Pancreas (tissue), 10 donors: Measurements from ENCODE around the gene CLDND2. TPM values are rescaled to one million over a fixed set of nuclear protein-coding genes. Genes with fewer than 3 reads are reported as not detected.

Experiments
- ATAC-seq, 4 donors: fragments of 200-7000 bp; cut with Tn5 transposase; one replicate each; pipeline versions ENCODE4 v1.8.0 to v1.9.1; 2020; ENCODE audit warnings: mild to moderate bottlenecking in 4 of 4, moderate library complexity in 4 of 4
- DNase-seq, 6 donors: peaks; one replicate each; pipeline ENCODE4 v3.0.0-alpha.2; 2020
- FAIRE-seq: peaks from 2 replicates; lab custom pipeline; 2012; peaks lifted over from hg19 to GRCh38; lab: Jason Lieb, UNC
- H3K27ac ChIP-seq, 4 donors: fragments of 200-600 bp; sonication (generic); 1 replicate in 3 of 4; 2 replicates in 1 of 4; pipeline versions ENCODE4 v1.5.0 to v1.8.0; 2020
- H3K27me3 ChIP-seq, 4 donors: fragments of 200-600 bp; one replicate each; pipeline ENCODE4 v1.8.0; 2021
- H3K36me3 ChIP-seq, 3 donors: fragments of 200-600 bp; sonication (generic) in 1 of 3; one replicate each; pipeline versions ENCODE4 v1.5.0 to v1.8.0; 2020 to 2021
- H3K4me1 ChIP-seq, 3 donors: fragments of 200-600 bp; one replicate each; pipeline ENCODE4 v1.8.0; 2021
- H3K4me3 ChIP-seq, 4 donors: fragments of 200-600 bp; sonication (generic) in 2 of 4; one replicate each; pipeline versions ENCODE4 v1.5.0 to v1.8.0; 2020 to 2021
- H3K9me3 ChIP-seq, 4 donors: fragments of 200-600 bp; one replicate each; pipeline ENCODE4 v1.8.0; 2021
- CTCF ChIP-seq, 4 donors: fragments of 200-600 bp; sonication (generic) in 3 of 4; IDR thresholded peaks; one replicate each; pipeline versions ENCODE4 v1.5.0 to v1.8.0; 2021; ENCODE audit warnings: antibody characterized with exemption in 4 of 4
- WGBS, 2 donors: extraction: QIAGEN DNeasy Blood & Tissue Kit; methylation state at CpG; one replicate each; pipeline ENCODE4 v1.1.7; 2013; 5-methylcytosine and 5-hydroxymethylcytosine counted together
- intact Hi-C, 3 donors: fragments of 100-400 bp; cut with DNase I; formaldehyde crosslinking; loops; one replicate each; pipeline versions ENCODE4 v1.11.1 to v1.14.2; 2022
- polyA plus RNA-seq, 2 donors: library from polyadenylated mRNA; stranded (reverse); fragments of 200-250 nt; gene quantifications; one replicate each; pipeline ENCODE4 v1.2.3, GENCODE V29; 2013
- total RNA-seq, 6 donors: library from RNA; stranded (reverse); fragmentation: NEBNext Ultra II Directional in 4 of 6; extraction: Animal tissue kit (Norgen Biotek cat#: 25700) in 4 of 6; gene quantifications; one replicate each; pipeline versions ENCODE4 v1.2.1 to v1.2.4, GENCODE V29; 2021 to 2023
- donor health status: healthy with polysubstance abuse.
- donor health status: DM: no; HTN: no; CAD: no; lungs with moderate emphysema.
- donor health status: DM: no; HTN: no; CAD: no.
- donor health status: control.
- donor health status: control.
- donor health status: Bipolar disorder and iron deficiency.
- donor health status: DM: yes; HTN: yes; CAD: no.
- donor health status: DM: no; HTN: no; CAD: no.
- donor health status: DM: no; HTN: no; CAD: no.
- donor health status: DM: yes; HTN: yes; CAD: no.

CLDND2 gene
- total and polyA plus RNA-seq, 8 donors, result 0.46 to 7.7 (median 0.83) TPM; not detected in 1

DNA sequence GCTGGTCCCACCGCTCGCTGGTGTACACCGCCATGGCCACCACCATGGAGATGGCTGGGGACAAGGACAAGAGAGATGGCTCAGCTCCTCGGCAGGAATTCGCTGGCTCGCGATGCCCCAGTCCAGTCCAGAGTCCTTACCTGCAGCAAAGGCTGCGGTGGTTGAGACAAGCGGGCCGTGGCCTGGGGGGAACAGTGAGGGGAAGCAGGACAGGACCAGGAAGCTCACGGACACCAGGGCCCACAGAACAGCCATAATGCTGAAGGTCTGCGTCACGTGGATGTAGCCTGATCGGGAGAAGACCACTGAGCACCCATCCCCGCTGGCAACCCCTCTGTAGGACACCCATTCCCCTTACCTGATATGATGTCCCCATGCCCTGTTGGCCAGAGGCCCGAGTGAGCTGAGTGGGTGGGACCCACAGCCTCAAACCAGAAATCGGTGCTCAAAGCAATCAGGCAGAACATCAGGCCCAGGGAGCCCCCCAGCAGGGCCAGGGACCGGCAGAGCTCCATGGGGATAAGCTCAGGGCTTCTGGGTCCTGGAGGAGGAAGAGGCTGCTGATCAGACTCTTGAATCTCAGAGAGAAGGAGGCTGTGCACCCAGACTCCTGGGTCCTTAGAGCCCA, 3.3 kb upstream of the CLDND2 start:
- no peak overlapping the region for H3K27ac ChIP-seq

GRCh38 chr19:51371186-51371690, 2.4 kb upstream of the CLDND2 start:
- Histone ChIP-seq H3K36me3 (no peaks in the 10 kb centered on the region), H3K4me3 (no peak overlapping the region), H3K27me3 (no peaks in the 10 kb centered on the region), H3K4me1 (no peaks in the 10 kb centered on the region), H3K27ac (no peak overlapping the region), H3K9me3 (no peaks in the 10 kb centered on the region)
- WGBS, 2 donors, result 60 to 73% methylated on average over 8 of the region's 8 CpGs
- ATAC-seq (no peak), DNase-seq (no peak), FAIRE-seq (no peak)
- TF ChIP-seq CTCF (IDR thresholded peaks at IDR 0.05), result no peak
- intact Hi-C loops, result no loop called here

More for the DNA sequence above, 3.3 kb upstream of the CLDND2 start:
- DNase-seq (no peak), FAIRE-seq (no peak), ATAC-seq (no peak)
- H3K36me3 ChIP-seq, result no peaks in the 10 kb centered on the region
- no peak overlapping the region for H3K4me3 ChIP-seq
- intact Hi-C loops, result no loop called here
- H3K4me1 ChIP-seq, result no peaks in the 10 kb centered on the region
- H3K27me3 ChIP-seq, result no peaks in the 10 kb centered on the region
- 64 to 71% methylated on average over 18 of the region's 18 CpGs for WGBS, 2 donors
- H3K9me3 ChIP-seq, result no peaks in the 10 kb centered on the region
- no peak for TF ChIP-seq CTCF (IDR thresholded peaks at IDR 0.05)

- no peak overlapping the region for H3K27ac ChIP-seq
- H3K27me3 ChIP-seq, result no peaks in the 10 kb centered on the region
- no peak overlapping the region for H3K4me3 ChIP-seq
- DNase-seq, result no peak
- intact Hi-C loops, result no loop called here
- FAIRE-seq, result no peak
- no peaks in the 10 kb centered on the region for H3K36me3 ChIP-seq
- no peaks in the 10 kb centered on the region for H3K9me3 ChIP-seq
- ATAC-seq, result no peak
- WGBS, 2 donors, result 57 to 69% methylated on average over 4 of the region's 4 CpGs
- TF ChIP-seq CTCF (IDR thresholded peaks at IDR 0.05), result no peak
- H3K4me1 ChIP-seq, result peaks cover under 1 to 3% (median 2%) of the 10 kb centered on the region in 3 donors
These were observed 1.4 kb upstream of the CLDND2 start for GRCh38 chr19:51370230-51370629.

GRCh38 chr19:51367565-51368365, 1.0 kb downstream of the CLDND2 start:
- Histone ChIP-seq H3K27ac (peak overlapping the region; percentile 93 to 97 (median 96)), H3K4me3 (peak overlapping the region; percentile 49 to 81 (median 59)), H3K36me3 (no peaks in the 10 kb centered on the region), H3K27me3 (no peaks in the 10 kb centered on the region), H3K4me1 (peaks cover 3 to 6% (median 5%) of the 10 kb centered on the region in 3 donors), H3K9me3 (no peaks in the 10 kb centered on the region)
- no peak for TF ChIP-seq CTCF (IDR thresholded peaks at IDR 0.05)
- WGBS, 2 donors, result 1% methylated on average over 55 to 64 of the region's 64 CpGs
- intact Hi-C loops, result no loop called here
- DNase-seq (peak; percentile 98 to 100 (median 99)), FAIRE-seq (peak; percentile 83), ATAC-seq (peak; percentile 86 to 91 (median 88))
